Colon (tissue), 2 donors: ENCODE data around the gene PRLR.
A peak's percentile ranks its signal among the peaks of the same experiment; 100 is the strongest.
"Not testable (repeated sequence)": the region's sequence is repeated elsewhere in the genome, so short reads cannot be mapped to it uniquely, and the experiment has no call there.

Experiments
- FAIRE-seq: peaks from 2 replicates; lab custom pipeline; 2012; peaks lifted over from hg19 to GRCh38; lab: Jason Lieb, UNC
- donor health status: control.
- donor health status: control.

Gene PRLR

GRCh38 chr5:35230038-35230611 lies at the start of gene PRLR:
TSS of gene PRLR (minus strand) at chr5:35230487. CDS start at chr5:35089620, 140,867 bp downstream.
- no peak for FAIRE-seq

GRCh38 chr5:35274839-35275509 lies 44.7 kb upstream of the PRLR start:
- no peak for FAIRE-seq

- FAIRE-seq: no peak
These were observed 38.7 kb upstream of the PRLR start for GRCh38 chr5:35269006-35269405.

GRCh38 chr5:35266276-35266675 lies 36.0 kb upstream of the PRLR start:
- no peak for FAIRE-seq

- FAIRE-seq: no peak
These were observed 34.2 kb upstream of the PRLR start for GRCh38 chr5:35264509-35264908.

GRCh38 chr5:35263266-35263877 lies 33.1 kb upstream of the PRLR start:
- FAIRE-seq: no peak

- no peak for FAIRE-seq
These were observed 23.3 kb upstream of the PRLR start for GRCh38 chr5:35253582-35253981.

GRCh38 chr5:35252963-35253362 lies 22.7 kb upstream of the PRLR start:
- FAIRE-seq: no peak

- FAIRE-seq: no peak
These were observed 18.8 kb upstream of the PRLR start for GRCh38 chr5:35248843-35249780.

- no peak for FAIRE-seq
These were observed 17.4 kb upstream of the PRLR start for GRCh38 chr5:35247648-35248034.

- peak; percentile 45 for FAIRE-seq
These were observed 16.8 kb upstream of the PRLR start for GRCh38 chr5:35246900-35247647.

- FAIRE-seq: no peak
These were observed 16.1 kb upstream of the PRLR start for GRCh38 chr5:35246411-35246810.

- not testable (repeated sequence) for FAIRE-seq
These were observed 15.1 kb upstream of the PRLR start for GRCh38 chr5:35245371-35245770.

GRCh38 chr5:35244171-35244570 lies 13.9 kb upstream of the PRLR start:
- FAIRE-seq: no peak

- peak; percentile 51 for FAIRE-seq
These were observed 12.5 kb upstream of the PRLR start for GRCh38 chr5:35242702-35243258.

GRCh38 chr5:35240892-35241291 lies 10.6 kb upstream of the PRLR start:
- FAIRE-seq: no peak

- FAIRE-seq: no peak
These were observed 9.8 kb upstream of the PRLR start for GRCh38 chr5:35239911-35240610.

- no peak for FAIRE-seq
These were observed 9.2 kb upstream of the PRLR start for GRCh38 chr5:35239476-35239875.

GRCh38 chr5:35237580-35238376 lies 7.5 kb upstream of the PRLR start:
- peak; percentile 24 for FAIRE-seq

- FAIRE-seq: peak; percentile 69
These were observed 6.5 kb upstream of the PRLR start for GRCh38 chr5:35236770-35237169.
